Lung (tissue), 12 donors: ENCODE measurements around the gene MYT1. TPM values are rescaled to one million over a fixed set of nuclear protein-coding genes. Genes with fewer than 3 reads are reported as not detected.

ENCODE experiments used
- ATAC-seq: fragments of 200-7000 bp; cut with Tn5 transposase; one replicate; pipeline ENCODE4 v1.9.1; 2020; ENCODE audit warnings: moderate number of reproducible peaks; ENCODE audit not compliant: insufficient read depth, low FRiP score
- DNase-seq, 3 donors: peaks; one replicate each; pipeline ENCODE4 v3.0.0-alpha.2; 2013 to 2017
- H3K27ac ChIP-seq, 2 donors: one replicate each; pipeline ENCODE4 v1.5.1; 2013; ENCODE audit warnings: mild to moderate bottlenecking in 2 of 2, moderate library complexity in 2 of 2, control low read depth in 1 of 2, inconsistent platforms in 1 of 2, low read depth in 1 of 2, low read length in 1 of 2
- H3K27me3 ChIP-seq, 3 donors: one replicate each; pipeline ENCODE4 v1.5.1; 2013; ENCODE audit warnings: low read length in 2 of 3; ENCODE audit not compliant: control insufficient read depth in 3 of 3, insufficient read depth in 3 of 3
- H3K36me3 ChIP-seq, 4 donors: one replicate each; pipeline ENCODE4 v1.5.1; 2013; ENCODE audit warnings: low read length in 4 of 4, mild to moderate bottlenecking in 1 of 4, moderate library complexity in 1 of 4; ENCODE audit not compliant: control insufficient read depth in 4 of 4, insufficient read depth in 4 of 4
- H3K4me1 ChIP-seq, 5 donors: one replicate each; pipeline ENCODE4 v1.5.1; 2013; ENCODE audit warnings: low read length in 5 of 5, mild to moderate bottlenecking in 2 of 5, moderate library complexity in 1 of 5; ENCODE audit not compliant: control insufficient read depth in 5 of 5, insufficient read depth in 5 of 5
- H3K4me3 ChIP-seq: one replicate; pipeline ENCODE4 v1.5.1; 2013; ENCODE audit warnings: mild to moderate bottlenecking, control low read depth, moderate library complexity
- H3K9ac ChIP-seq, 2 donors: one replicate each; pipeline ENCODE4 v1.5.1; 2013; ENCODE audit warnings: low read length in 2 of 2, control low read depth in 1 of 2; ENCODE audit not compliant: insufficient read depth in 1 of 2
- H3K9me3 ChIP-seq, 4 donors: one replicate each; pipeline ENCODE4 v1.5.1; 2013; ENCODE audit warnings: low read length in 3 of 4, mild to moderate bottlenecking in 1 of 4, moderate library complexity in 1 of 4; ENCODE audit not compliant: control insufficient read depth in 4 of 4, insufficient read depth in 3 of 4
- CTCF ChIP-seq: IDR thresholded peaks from 2 replicates; pipeline ENCODE4 v1.5.1; 2012; ENCODE audit warnings: mild to moderate bottlenecking; ENCODE audit errors: control extremely low read depth, extremely low read depth
- WGBS, 2 donors: extraction: QIAGEN DNeasy Blood & Tissue Kit; methylation state at CpG; one replicate each; pipeline ENCODE4 v1.1.7; 2013; 5-methylcytosine and 5-hydroxymethylcytosine counted together
- polyA plus RNA-seq, 2 donors: library from polyadenylated mRNA; stranded (reverse); fragments of 200-250 nt; gene quantifications; one replicate each; pipeline ENCODE4 v1.2.1, GENCODE V29; 2013
- total RNA-seq, 2 donors: library from RNA; depleted of rRNA in 1 of 2; stranded (reverse); fragments of >200 nt in 1 of 2; gene quantifications; one replicate each; pipeline ENCODE4 v1.2.1, GENCODE V29; 2014 to 2021
- donor health status: control.
- donor health status: control.
- donor health status: Bipolar disorder and iron deficiency.
- donor health status: healthy.
- donor health status: DM: yes; HTN: yes; CAD: no.

The MYT1 gene
- total and polyA plus RNA-seq, 4 donors: 0.03 to 0.40 (median 0.10) TPM; not detected in 1

GRCh38 chr20:64214952-64215351, 50.7 kb downstream of the MYT1 start:
- TF ChIP-seq CTCF: no peak
- H3K36me3 ChIP-seq: no peaks in the 10 kb centered on the region
- no peaks in the 10 kb centered on the region for H3K27me3 ChIP-seq
- no peak overlapping the region for H3K4me3 ChIP-seq
- H3K9ac ChIP-seq: no peak overlapping the region
- no peaks in the 10 kb centered on the region for H3K9me3 ChIP-seq
- ATAC-seq: no peak
- DNase-seq: no peak
- 34 to 37% methylated on average over 6 of the region's 6 CpGs for WGBS, 2 donors
- no peak overlapping the region for H3K27ac ChIP-seq
- peaks cover 4 to 35% (median 20%) of the 10 kb centered on the region in 5 donors for H3K4me1 ChIP-seq

- ATAC-seq: no peak
Measured at GRCh38 chr20:64216036-64216435, 51.8 kb downstream of the MYT1 start.

GRCh38 chr20:64216910-64217309, 52.7 kb downstream of the MYT1 start:
- no peak for DNase-seq
- Histone ChIP-seq H3K27me3 (no peaks in the 10 kb centered on the region), H3K9ac (no peak overlapping the region), H3K4me3 (no peak overlapping the region), H3K27ac (no peak overlapping the region), H3K9me3 (no peaks in the 10 kb centered on the region), H3K4me1 (peaks cover 1 to 31% (median 16%) of the 10 kb centered on the region in 5 donors), H3K36me3 (no peaks in the 10 kb centered on the region)
- 92 to 93% methylated on average over 11 of the region's 11 CpGs for WGBS, 2 donors
- TF ChIP-seq CTCF: no peak
- no peak for ATAC-seq

More at GRCh38 chr20:64216036-64216435, 51.8 kb downstream of the MYT1 start:
- no peak overlapping the region for H3K4me3 ChIP-seq
- no peaks in the 10 kb centered on the region for H3K27me3 ChIP-seq
- H3K9me3 ChIP-seq: no peaks in the 10 kb centered on the region
- no peak overlapping the region for H3K9ac ChIP-seq
- H3K4me1 ChIP-seq: peaks cover 4 to 32% (median 20%) of the 10 kb centered on the region in 5 donors
- H3K27ac ChIP-seq: no peak overlapping the region
- H3K36me3 ChIP-seq: no peaks in the 10 kb centered on the region
- DNase-seq: peak in 2 of 3 donors; percentile 34 to 69
- WGBS, 2 donors: 68 to 76% methylated on average over 3 of the region's 3 CpGs
- TF ChIP-seq CTCF: no peak
